SK-N-SH treated with all-trans-retinoic acid at 6 μM for 48 hours (cell line): ENCODE measurements around the gene MYO1F.

Source experiments
- ATAC-seq: fragments of 200-7000 bp; cut with Tn5 transposase; 3 replicates; pipeline ENCODE4 v1.9.1; 2020; ENCODE audit warnings: mild to moderate bottlenecking, moderate library complexity
- BACH2 ChIP-seq: fragments of 250-450 bp; sonication (Bioruptor Pico); IDR thresholded peaks from 2 replicates; pipeline ENCODE4 v1.9.0; 2021; ENCODE audit warnings: mild to moderate bottlenecking, borderline replicate concordance
- CREB5 ChIP-seq: fragments of 250-450 bp; sonication (Bioruptor Pico); IDR thresholded peaks from 2 replicates; pipeline ENCODE4 v1.5.1; 2020; ENCODE audit warnings: low read depth, mild to moderate bottlenecking, moderate library complexity
- CSDC2 ChIP-seq: fragments of 250-450 bp; sonication (Bioruptor Pico); IDR thresholded peaks from 2 replicates; pipeline ENCODE4 v1.5.0; 2020; ENCODE audit warnings: mild to moderate bottlenecking, moderate library complexity
- CSRNP3 ChIP-seq: fragments of 250-450 bp; sonication (Bioruptor Pico); IDR thresholded peaks from 2 replicates; pipeline ENCODE4 v1.5.1; 2021; ENCODE audit warnings: mild to moderate bottlenecking, moderate library complexity
- ESRRG ChIP-seq: fragments of 250-450 bp; sonication (Bioruptor Pico); IDR thresholded peaks from 2 replicates; pipeline ENCODE4 v1.6.1; 2021; ENCODE audit warnings: mild to moderate bottlenecking
- GLIS3 ChIP-seq: fragments of 250-450 bp; sonication (Bioruptor Pico); IDR thresholded peaks from 2 replicates; pipeline ENCODE4 v1.5.0; 2020; ENCODE audit warnings: mild to moderate bottlenecking, moderate library complexity
- ISL1 ChIP-seq: fragments of 250-450 bp; sonication (Bioruptor Pico); IDR thresholded peaks from 2 replicates; pipeline ENCODE4 v2.1.2; 2022; ENCODE audit warnings: mild to moderate bottlenecking, moderate library complexity
- OSR1 ChIP-seq: fragments of 250-450 bp; sonication (Bioruptor Pico); IDR thresholded peaks from 2 replicates; pipeline ENCODE4 v1.8.0; 2022; ENCODE audit warnings: moderate library complexity, mild to moderate bottlenecking, inconsistent platforms
- PATZ1 ChIP-seq: fragments of 250-450 bp; sonication (Bioruptor Pico); IDR thresholded peaks from 2 replicates; pipeline ENCODE4 v1.8.0; 2020; ENCODE audit warnings: mild to moderate bottlenecking, moderate library complexity, borderline replicate concordance
- POU6F1 ChIP-seq: fragments of 250-450 bp; sonication (Bioruptor Pico); IDR thresholded peaks from 2 replicates; pipeline ENCODE4 v1.8.0; 2021; ENCODE audit warnings: low read depth, mild to moderate bottlenecking, moderate library complexity, borderline replicate concordance
- PPARA ChIP-seq: fragments of 250-450 bp; sonication (Bioruptor Pico); IDR thresholded peaks from 2 replicates; pipeline ENCODE4 v1.5.0; 2020; ENCODE audit warnings: mild to moderate bottlenecking, borderline replicate concordance
- RARB ChIP-seq: fragments of 250-450 bp; sonication (Bioruptor Pico); IDR thresholded peaks from 2 replicates; pipeline ENCODE4 v1.8.0; 2021; ENCODE audit warnings: mild to moderate bottlenecking, moderate library complexity
- SNAI2 ChIP-seq: fragments of 250-450 bp; sonication (Bioruptor Pico); IDR thresholded peaks from 2 replicates; pipeline ENCODE4 v1.5.0; 2020; ENCODE audit warnings: mild to moderate bottlenecking, moderate library complexity
- TCF4 ChIP-seq: fragments of 250-450 bp; sonication (Bioruptor Pico); IDR thresholded peaks from 2 replicates; pipeline ENCODE4 v1.8.0; 2021; ENCODE audit warnings: mild to moderate bottlenecking, moderate library complexity, borderline replicate concordance
- TSHZ2 ChIP-seq: fragments of 250-450 bp; sonication (Bioruptor Pico); IDR thresholded peaks from 2 replicates; pipeline ENCODE4 v1.5.0; 2020; ENCODE audit warnings: mild to moderate bottlenecking, moderate library complexity
- ZC3H10 ChIP-seq: fragments of 250-450 bp; sonication (Bioruptor Pico); IDR thresholded peaks from 2 replicates; pipeline ENCODE4 v1.5.1; 2021; ENCODE audit warnings: mild to moderate bottlenecking, moderate library complexity
- ZFP3 ChIP-seq: fragments of 250-450 bp; sonication (Bioruptor Pico); IDR thresholded peaks from 2 replicates; pipeline ENCODE4 v1.5.0; 2020; ENCODE audit warnings: mild to moderate bottlenecking, moderate library complexity
- ZFP30 ChIP-seq: fragments of 450-650 bp; formaldehyde crosslinking; IDR thresholded peaks from 2 replicates; pipeline ENCODE4 v1.5.0; 2022; ENCODE audit warnings: mild to moderate bottlenecking, moderate library complexity
- ZNF565 ChIP-seq: fragments of 450-650 bp; formaldehyde crosslinking; conservative IDR thresholded peaks from 2 replicates; pipeline ENCODE4 v1.5.0; 2020; ENCODE audit warnings: low read depth, mild to moderate bottlenecking, moderate library complexity
- ZNF70 ChIP-seq: fragments of 450-650 bp; formaldehyde crosslinking; IDR thresholded peaks from 2 replicates; pipeline ENCODE4 v1.5.0; 2020; ENCODE audit warnings: mild to moderate bottlenecking, moderate library complexity
- ZNF8 ChIP-seq: fragments of 450-650 bp; formaldehyde crosslinking; IDR thresholded peaks from 2 replicates; pipeline ENCODE4 v1.5.0; 2020; ENCODE audit warnings: mild to moderate bottlenecking, moderate library complexity

The MYO1F gene

GRCh38 chr19:8593931-8594330 lies 16.7 kb upstream of the MYO1F start:
- no peak for ATAC-seq
- no peak for TF ChIP-seq ZFP3 (CRISPR knock-in tag)
- TF ChIP-seq TSHZ2: no peak
- TF ChIP-seq ZNF70 (CRISPR knock-in tag): no peak
- TF ChIP-seq BACH2 (CRISPR knock-in tag): no peak
- no peak for TF ChIP-seq POU6F1
- TF ChIP-seq ZC3H10: no peak
- TF ChIP-seq ZNF565 (CRISPR knock-in tag): no peak
- no peak for TF ChIP-seq ZNF8 (CRISPR knock-in tag)
- TF ChIP-seq CSRNP3 (CRISPR knock-in tag): no peak
- TF ChIP-seq RARB (CRISPR knock-in tag): no peak
- TF ChIP-seq PATZ1 (CRISPR knock-in tag): no peak
- TF ChIP-seq TCF4: no peak
- no peak for TF ChIP-seq SNAI2
- no peak for TF ChIP-seq ZFP30
- TF ChIP-seq GLIS3: no peak
- TF ChIP-seq ESRRG (CRISPR knock-in tag): no peak
- TF ChIP-seq ISL1 (CRISPR knock-in tag): no peak
- no peak for TF ChIP-seq CREB5 (CRISPR knock-in tag)
- no peak for TF ChIP-seq PPARA (CRISPR knock-in tag)
- TF ChIP-seq, all 23 proteins: peak for 0

- ATAC-seq: peak; percentile 79
- TF ChIP-seq ESRRG (CRISPR knock-in tag) (no peak), PATZ1 (CRISPR knock-in tag) (0 out of 2 replicates have a peak, but pooled peaks have one; percentile 34), CSDC2 (CRISPR knock-in tag) (no peak), CREB5 (CRISPR knock-in tag) (no peak), POU6F1 (no peak), OSR1 (CRISPR knock-in tag) (no peak), TCF4 (no peak), TSHZ2 (no peak)
These were observed 15.2 kb upstream of the MYO1F start for GRCh38 chr19:8592231-8593009.
